ENCODE data around the gene CALN1.
"Not testable (repeated sequence)": the region's sequence is repeated elsewhere in the genome, so short reads cannot be mapped to it uniquely, and the experiment has no call there.

CALN1 gene

DNA sequence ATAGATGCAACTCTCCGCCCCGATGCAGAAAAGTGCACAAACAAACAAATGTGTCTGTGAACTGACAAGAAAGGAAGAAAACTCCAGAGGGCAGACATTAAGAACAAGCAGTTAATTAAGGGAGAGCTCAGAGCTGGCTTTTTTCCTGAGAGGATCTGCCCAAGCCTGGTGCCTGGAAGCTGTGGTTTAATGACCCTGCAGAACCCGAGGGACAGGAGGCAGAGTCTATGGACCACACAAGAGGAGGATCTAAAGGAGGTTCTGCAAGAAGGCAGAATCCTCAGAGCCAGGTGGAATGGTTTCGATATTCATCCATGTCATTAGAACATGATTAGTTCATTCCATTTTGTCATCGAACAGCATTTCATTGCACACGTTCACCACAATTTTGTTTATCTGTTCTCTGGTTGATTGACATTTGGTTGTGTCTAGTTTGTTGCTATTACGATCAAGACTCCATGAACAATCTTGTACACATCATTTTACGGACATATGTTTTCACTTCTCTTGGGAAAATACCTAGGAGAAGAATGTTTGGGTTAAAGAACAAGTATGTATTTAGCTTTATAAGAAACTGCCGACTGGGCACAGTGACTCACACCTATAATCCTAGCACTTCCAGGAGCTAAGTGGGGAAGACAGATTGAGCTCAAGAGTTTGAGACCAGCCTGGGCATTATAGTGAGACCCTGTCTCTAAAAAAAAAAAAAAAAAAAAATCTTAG lies 560.2 kb downstream of the CALN1 start:
- DNase-seq: no peak

DNA sequence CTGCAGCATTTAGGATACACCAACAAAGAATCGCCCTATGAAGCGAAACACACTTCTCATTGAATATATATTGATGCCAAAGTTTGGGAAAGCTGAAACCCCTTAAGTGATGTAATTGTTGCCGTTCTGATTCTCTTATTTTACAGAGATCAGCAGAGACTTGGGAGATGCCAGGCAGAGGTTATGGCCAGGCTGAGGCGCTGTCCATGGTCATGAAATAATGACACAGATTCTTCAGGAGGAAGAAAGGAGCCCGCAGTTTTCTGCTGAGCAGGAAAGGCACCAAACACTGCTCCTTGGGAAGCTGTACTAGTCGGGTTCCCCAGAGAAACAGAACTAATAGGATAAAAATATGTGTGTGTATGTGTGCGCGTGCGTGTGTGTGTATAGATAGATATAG lies 566.0 kb downstream of the CALN1 start:
- DNase-seq: no peak

DNA sequence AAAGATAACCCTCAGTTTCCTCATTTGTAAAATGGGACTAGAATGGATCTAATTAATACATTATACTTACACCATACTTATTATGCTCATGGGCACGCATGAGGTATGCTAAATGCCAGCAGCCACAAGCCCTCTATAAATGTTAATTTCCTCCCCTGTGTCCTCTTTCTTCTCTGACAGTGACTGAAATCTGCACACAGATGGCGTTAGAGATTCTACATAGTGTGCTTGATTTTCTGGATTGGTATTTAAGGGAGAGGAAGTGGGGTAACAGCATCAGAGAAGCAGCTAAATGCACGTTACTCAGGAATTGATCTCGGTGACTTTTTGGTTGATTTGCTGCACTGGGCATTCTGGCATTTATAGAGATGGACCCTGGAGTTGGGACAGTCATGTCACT lies 568.5 kb downstream of the CALN1 start:
- no peak for DNase-seq

DNA sequence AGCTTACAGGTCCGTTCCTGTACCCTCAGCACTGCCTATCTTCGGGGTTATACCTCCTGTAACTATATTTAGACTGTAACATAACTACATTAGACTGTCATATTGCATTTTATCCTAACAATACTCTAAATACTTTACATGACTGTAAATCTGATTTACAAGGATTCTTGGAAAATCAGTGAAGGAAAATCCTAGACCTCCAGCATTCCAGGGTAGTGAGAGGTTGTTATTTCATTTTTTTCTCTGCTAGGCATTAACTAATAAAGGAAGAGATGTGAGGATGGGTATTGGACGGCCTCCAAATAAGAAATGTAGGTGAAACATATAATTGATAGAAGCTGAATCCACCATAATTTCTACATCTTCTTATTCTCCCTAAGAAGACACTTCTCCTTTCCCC lies 569.4 kb downstream of the CALN1 start:
- DNase-seq: no peak

DNA sequence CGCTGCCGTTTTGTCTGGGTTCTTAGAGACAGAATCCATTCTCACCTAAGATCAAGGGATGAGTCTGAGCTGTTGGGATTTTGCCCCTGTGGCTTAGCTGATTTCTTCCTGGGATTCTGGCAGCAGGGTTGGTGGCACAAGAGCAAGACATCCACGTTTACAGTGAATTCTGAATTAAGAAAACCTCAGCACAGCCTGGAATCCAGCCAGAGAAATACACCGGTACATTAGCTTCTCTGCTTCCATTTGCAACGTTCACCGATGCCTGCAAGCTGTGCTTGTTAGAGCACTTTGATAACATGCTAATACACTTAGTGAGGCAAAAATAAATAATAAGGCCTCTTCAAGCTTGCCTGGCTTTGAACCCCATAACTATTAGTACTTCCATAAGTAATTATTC lies 569.8 kb downstream of the CALN1 start:
- no peak for DNase-seq

DNA sequence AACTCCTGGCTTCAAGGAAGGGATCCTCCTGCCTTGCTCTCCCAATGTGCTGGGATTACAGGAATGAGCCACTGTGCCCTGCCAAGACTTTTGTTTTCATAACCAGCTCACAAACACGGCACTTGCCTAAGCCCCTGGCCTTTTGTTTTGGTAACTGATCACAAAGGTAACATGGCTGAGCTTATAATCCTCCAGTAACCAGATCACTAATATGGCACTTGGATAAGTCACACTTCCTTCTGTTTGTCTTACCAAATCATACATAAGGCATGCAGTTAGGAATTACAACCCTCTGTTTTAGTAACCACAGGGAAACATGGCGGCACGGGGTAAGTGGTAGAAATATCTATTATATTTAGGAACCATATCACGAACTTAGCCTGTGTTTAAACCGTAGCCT lies 577.1 kb downstream of the CALN1 start:
- DNase-seq: no peak

DNA sequence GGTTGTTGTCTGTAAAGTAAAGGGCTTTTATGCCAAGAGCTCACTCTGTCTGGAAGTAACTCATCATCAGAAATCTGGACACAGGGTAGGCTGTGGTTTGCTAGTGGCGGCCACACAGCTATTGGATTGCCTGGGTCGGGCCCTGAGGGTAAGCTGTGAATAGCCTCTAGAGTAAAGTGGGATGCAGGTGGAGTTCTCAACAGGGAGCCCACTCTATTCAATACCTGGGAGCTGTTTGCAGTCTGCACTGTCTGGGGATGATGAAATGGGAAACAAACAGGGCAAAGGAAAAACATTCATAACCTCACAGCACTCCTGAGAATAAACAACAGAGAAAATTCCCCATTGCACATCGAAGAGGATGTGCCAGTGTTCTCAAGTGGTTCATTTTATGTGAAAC lies 582.6 kb downstream of the CALN1 start:
- DNase-seq: no peak

DNA sequence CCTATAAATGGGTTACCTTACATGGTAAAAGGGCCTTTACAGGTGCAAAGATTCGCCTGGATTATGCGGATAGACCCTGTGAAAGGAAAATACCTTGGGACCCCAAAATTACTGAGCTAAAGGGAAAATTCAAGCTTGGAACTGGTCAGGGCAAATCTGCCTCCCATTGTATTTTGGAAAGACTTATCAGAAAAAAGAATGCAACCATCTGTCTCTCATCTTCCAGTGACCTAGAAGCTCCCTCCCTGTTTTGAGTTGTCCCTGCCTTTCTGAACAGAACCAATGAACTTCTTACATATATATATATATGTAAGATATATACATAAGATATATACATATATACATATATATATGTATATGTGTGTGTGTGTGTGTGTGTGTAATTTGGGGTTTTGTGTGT lies 583.8 kb downstream of the CALN1 start:
- DNase-seq: no peak

DNA sequence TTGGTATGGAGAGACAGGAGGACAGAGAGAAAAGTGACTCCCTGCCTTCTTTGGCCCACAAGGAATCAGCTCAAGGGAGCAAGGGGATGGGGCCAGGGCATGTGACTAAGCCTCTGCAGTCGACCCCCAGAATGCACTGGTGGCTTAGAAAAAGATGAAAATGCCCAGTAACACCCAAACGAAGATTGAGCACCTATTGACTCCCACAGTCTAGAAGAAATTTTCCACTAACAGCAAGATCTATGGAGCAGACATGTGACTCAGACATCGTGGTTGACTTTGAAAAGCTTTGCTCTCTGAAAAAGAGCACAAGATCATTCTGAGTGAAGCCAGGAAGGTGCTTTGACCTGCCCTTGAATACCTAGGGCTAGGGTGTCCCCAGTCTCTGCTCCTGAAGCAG lies 586.0 kb downstream of the CALN1 start:
- no peak for DNase-seq

DNA sequence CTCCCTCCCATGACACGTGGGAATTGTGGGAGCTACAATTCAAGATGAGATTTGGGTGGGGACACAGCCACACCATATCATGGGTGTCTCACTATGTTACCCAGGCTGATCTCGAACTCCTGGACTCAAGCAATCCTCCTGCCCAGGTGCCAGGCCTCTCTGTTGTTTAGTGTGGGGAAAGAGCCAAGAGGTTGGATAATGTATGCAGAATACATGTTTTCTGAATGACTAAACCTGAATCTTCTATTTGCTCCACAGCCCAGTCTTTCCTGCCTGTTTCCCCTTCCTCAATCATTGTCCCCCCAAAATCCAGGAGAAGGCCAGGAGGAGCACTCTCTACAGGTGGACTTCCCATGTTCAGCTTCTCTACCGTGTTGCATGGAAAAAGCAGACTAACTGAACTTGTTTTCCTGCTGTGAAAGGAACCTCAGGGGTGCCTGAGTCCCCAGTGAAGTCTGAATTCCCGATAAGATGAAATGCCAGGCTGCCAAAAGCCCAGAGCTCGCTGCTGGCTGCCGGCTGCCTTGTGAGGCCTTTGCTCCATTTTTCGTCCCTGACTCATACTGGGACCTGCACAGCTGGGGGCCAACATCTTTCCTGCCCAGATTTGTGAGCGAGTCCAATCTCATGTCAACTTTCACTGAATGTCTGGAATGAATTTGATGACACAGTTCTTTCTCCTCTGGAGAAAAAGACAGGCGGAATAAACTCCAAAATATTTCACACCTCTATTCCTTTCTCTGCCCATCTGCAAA lies 588.0 kb downstream of the CALN1 start:
- DNase-seq: no peak

DNA sequence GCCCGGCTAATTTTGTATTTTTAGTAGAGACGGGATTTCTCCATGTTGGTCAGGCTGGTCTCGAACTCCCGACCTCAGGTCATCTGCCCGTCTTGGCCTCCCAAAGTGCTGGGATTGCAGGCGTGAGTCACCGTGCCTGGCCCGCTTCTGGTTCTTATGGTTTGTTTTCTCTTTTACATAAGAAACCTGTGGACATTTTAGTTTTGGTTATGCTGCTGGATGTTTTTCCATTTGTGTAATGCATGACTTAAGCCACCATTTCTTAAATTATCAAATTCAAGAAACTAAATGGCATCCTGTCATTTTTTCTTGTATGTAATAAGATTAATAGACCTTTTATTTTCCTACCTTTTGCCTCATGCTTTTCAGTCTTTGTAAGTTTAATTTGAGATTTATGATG lies 589.7 kb downstream of the CALN1 start:
- DNase-seq: not testable (repeated sequence)

DNA sequence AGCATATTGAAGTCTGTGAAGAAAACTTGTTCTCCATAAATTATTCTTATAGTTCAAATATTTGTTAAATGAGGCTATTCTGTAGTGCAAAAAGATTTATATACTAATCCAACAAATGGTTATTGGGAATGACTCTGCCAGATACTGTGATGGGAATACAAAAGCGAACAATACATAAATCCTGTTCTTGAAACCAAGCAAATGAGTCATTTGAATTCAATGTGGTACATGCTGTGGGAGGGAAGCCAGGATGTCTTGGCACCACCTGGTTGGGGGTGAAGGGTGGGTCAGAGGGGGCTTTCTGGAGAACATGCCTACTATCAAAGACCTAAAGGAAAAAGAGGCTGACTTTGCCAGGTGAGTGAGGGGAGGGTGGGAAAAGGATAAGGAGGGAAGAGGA lies 594.2 kb downstream of the CALN1 start:
- no peak for DNase-seq

DNA sequence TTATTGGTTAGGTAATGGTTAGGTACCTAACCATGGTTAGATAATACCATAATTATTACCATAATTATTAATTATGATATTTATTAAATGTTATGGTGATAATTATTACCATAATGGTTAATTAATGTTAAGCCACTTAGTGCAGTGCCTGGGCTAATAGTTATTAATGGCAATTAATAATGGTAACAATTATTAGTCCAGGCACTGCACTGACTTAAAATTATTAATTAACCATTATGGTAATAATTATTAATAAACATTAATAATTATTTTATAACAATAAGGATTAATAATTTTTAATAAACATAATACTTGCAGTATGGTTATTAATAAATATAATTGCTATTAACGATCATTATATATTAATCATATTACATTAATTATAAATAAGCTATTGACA lies 604.0 kb downstream of the CALN1 start:
- DNase-seq: no peak

DNA sequence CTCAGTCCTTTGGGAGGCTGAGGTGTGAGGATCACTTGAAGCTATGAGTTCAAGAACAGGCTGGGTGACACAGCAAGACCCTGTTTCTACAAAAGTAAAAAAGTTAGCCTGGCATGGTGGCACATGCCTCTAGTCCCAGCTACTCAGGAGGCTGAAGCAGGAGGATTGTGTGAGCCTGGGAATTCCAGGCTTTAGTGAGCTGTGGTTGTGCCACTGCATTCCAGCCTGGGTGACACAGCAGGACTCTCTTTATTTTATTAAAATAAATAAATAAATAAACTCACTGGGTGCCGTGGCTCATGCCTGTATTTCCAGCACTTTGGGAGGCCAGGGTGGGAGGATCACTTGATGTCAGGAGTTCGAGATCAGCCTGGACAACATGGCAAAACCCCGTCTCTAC lies 607.9 kb downstream of the CALN1 start:
- DNase-seq: no peak

DNA sequence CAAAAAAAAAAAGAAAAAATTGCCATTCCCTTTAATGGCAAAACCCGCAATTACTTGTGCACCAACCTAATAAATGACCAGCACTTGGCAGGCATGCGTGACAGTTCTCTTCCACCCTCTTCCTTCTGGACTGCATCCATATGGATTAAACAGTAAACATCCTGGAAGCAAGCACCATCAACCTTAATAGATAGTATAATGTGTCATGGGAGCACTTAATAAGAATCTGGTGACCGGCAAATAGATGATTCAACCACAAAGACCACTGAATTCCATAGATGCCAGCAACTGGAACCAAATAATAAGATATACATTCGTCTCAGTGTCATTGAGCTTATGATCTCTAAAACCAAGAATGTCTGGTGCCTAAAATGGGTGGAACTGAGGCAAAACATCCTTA lies 610.2 kb downstream of the CALN1 start:
- no peak for DNase-seq

DNA sequence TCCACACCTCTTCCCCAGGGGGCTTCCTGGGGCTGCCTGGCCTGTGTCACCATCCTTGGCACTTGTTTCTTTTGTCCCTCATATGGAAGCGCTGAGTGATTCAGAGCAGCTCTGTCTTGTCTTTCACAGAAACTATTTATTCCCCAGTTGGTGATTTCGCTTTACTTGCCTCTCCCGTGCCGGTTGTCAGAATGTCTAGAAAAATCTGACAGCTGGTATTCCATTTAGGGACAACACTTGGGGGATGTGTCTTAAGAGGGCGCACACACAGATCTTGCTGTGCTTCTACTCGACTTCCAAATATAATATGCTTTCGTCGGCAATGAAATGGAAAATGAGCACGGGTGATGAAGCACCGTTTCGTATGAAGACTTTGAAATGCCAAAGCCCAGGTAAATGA lies 611.8 kb downstream of the CALN1 start:
- DNase-seq: no peak

DNA sequence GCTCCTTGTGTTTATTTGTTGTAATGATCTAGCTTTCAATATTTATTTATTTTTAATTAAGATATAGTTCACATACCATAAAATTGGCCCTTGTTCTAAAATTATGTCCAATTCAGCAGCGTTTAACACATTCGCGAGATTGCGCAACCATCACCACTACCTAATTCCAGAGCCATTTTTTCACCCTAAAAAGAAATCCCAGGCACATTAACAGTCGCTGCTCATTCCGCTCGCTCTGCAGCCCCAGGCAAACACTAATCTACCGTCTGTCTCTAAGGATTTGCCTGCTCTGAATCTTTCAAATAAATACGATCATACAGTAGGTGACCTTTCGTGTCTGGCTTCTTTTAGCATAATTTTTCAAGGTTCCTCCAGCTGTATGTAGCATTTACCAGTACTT lies 616.7 kb downstream of the CALN1 start:
- DNase-seq: no peak

DNA sequence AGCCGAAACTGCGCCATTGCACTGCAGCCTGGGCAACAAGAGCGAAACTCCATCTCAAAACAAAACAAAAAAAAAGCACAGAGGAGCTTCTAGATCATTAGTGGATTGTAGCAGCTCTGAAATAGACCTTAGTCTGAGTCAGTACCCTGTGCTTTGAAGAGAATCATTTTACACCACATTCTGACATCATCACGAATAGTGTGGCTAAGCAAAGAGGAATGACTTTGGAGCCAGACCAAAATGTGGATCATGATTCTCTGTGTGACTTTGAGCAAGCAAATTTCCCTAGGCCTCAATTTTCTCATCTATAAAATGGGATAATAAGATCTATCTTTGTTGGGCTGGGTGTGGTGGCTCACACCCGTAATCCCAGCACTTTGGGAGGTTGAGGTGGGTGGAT lies 618.9 kb downstream of the CALN1 start:
- DNase-seq: no peak

DNA sequence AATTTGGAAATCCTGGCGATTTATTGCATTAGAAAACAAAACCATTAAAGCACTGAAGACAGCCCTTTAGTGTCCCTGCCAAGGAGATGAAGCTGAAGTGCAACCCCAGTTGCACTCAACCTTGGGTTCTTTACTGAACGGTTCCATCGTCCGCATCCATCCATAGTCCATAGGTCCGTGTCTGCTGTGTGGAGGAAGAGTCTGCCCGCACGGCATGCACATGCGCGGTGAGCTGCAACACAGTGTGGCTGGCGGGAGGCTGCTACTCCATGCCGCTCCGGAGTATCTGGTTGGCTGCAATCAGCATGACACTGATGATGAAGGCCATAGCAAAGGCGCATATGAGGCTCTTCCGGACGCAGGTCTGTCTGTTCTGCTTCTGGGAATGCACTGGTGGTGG lies 624.6 kb downstream of the CALN1 start:
- DNase-seq: no peak

DNA sequence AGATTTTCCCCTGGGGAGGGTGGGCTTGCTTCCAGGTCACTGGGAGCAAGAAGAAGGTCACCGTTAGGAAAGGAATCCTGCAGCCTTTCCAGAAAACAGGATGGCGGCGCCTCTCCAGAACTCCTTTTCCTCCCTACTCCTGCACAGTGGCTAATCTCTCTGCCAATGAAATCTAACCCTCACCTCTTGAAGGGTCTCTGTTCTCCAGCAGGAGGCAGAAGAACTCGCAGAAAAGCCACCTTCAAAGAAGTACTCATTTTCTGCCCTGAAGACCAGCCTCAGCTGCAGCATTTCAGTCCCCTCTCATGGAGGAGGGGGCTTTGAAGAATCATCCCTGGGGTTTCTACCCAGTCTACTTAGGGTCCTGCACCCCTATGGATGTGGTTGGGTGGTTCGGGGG lies 626.9 kb downstream of the CALN1 start:
- DNase-seq: no peak

DNA sequence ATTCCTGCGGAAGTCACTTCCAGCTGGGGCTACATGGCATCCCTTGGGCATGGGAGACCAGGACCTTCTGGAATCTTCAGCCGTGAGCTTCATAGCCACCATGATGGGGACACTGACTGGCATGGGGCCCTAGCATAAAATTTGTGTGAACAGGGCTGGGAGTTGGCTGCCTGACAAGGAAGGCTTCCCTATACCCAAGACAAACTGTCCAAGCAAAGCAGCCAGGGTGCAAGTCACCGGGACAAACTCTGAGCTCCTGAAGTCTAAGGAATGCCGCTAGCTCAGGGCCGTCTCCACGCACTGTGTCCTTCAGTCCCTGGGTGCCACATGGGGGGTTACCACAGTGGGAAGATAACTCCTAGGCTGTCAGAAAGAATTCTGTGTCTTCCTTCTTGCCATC lies 627.4 kb downstream of the CALN1 start:
- no peak for DNase-seq

DNA sequence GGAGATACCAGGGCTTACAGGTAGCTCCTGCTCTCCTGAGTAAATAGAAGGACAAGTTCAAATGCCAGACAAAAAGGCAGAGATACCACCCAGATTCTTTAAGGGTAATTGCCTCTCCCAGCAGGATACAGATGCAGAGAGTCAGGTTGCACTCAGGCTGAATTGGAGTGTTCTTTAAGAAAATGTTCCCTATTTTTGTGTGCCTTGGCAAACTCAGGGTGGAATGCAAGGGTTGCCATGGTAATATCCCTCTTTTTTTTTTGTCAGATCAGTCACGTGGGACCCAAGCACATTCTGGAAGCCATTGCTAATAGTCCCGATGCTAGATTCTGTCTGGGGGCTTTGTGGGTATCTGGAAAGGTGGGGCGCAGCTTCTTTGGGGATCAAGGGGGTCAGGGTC lies 628.0 kb downstream of the CALN1 start:
- DNase-seq: no peak

DNA sequence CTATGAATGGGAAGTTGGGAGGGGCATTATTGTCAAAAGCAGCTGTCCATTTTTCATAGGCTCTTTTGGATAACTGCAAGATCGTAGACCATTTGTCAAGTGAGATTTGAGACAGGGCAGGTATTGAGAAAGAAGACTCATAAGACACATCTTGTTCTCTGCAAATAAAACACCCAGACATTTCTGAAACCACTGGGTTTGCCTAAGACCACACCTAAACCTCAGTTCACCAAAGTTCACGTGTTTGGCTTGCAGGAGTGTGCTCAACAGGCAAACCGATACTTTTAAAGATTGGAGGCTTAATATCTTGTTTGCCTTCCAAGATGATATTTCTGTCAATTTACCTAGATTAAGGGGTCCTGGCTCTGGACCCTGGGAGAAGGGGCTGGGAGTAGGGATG lies 628.4 kb downstream of the CALN1 start:
- no peak for DNase-seq

DNA sequence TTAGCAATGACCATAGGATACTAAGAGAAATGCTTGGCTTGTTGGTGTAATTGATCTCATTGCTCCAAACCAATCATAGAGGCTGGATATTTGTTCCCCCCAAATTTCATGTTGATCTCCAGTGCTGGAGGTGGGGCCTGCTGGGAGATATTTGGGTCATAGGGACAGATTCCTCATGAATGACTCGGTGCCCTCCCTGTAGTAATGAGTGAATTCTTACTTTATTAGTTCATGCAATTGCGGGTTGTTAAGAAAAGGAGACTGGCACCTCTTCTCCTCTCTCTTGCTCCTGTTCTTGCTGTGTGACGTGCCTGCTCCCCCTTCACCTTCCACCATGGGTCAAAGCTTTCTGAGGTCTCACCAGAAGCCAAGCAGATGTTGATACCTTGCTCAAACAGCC lies 630.1 kb downstream of the CALN1 start:
- no peak for DNase-seq

DNA sequence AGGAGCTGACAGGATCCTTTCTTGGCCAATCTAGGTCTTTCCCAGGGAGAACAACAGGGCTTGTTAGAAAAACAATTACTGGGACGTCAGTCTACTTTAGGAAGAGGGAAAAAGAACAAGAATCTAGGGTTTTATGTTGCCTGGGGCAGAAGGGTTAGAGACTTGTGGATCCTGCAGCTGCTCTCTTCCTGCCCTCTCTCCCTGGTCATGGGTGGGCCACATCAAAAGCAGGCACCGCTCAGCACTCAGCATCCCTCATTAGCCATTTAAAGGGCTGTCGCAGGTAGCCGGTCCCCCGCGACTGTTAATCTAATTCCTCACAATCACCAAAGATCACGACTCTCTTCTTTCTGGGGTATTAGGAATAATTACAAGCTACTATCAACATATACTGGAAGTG lies 631.9 kb downstream of the CALN1 start:
- DNase-seq: no peak

Measured in NCI-H2081 (cell line).